Stimulated activated naive B cell treated with anti-CD40 and anti-IgM and Interleukin-4, amounts not matched to agents 10 μg/mL and 1 μg/mL and 100 μg/mL, for 72 hours (primary cell): ENCODE measurements around the gene YIF1B.

Experiments
- ATAC-seq, 2 donors: fragments of 150-1000 bp; cut with Tn5 transposase; replicated peaks; 2 replicates each; pipeline ENCODE4 v1.10.0; 2021; ENCODE audit warnings: moderate library complexity in 1 of 2
- DNase-seq: peaks from one replicate; pipeline ENCODE4 v3.0.0; 2021
- H3K27ac Mint-ChIP-seq: one replicate; pipeline ENCODE4 v1.8.0; 2022; ENCODE audit warnings: mild to moderate bottlenecking, mixed read lengths
- H3K27me3 Mint-ChIP-seq, 2 donors: one replicate each; pipeline ENCODE4 v1.8.0; 2022; ENCODE audit warnings: mixed read lengths in 2 of 2
- H3K36me3 Mint-ChIP-seq, 2 donors: one replicate each; pipeline ENCODE4 v1.8.0; 2022; ENCODE audit warnings: mixed read lengths in 2 of 2, mild to moderate bottlenecking in 1 of 2
- H3K4me1 Mint-ChIP-seq, 2 donors: one replicate each; pipeline ENCODE4 v1.8.0; 2022; ENCODE audit warnings: mixed read lengths in 2 of 2, mild to moderate bottlenecking in 1 of 2
- H3K4me3 Mint-ChIP-seq, 2 donors: one replicate each; pipeline ENCODE4 v1.8.0; 2022; ENCODE audit warnings: mild to moderate bottlenecking in 2 of 2, mixed read lengths in 2 of 2, moderate library complexity in 1 of 2
- H3K9me3 Mint-ChIP-seq, 2 donors: one replicate each; pipeline ENCODE4 v1.8.0; 2022; ENCODE audit warnings: mixed read lengths in 2 of 2, mild to moderate bottlenecking in 1 of 2

The YIF1B gene

DNA sequence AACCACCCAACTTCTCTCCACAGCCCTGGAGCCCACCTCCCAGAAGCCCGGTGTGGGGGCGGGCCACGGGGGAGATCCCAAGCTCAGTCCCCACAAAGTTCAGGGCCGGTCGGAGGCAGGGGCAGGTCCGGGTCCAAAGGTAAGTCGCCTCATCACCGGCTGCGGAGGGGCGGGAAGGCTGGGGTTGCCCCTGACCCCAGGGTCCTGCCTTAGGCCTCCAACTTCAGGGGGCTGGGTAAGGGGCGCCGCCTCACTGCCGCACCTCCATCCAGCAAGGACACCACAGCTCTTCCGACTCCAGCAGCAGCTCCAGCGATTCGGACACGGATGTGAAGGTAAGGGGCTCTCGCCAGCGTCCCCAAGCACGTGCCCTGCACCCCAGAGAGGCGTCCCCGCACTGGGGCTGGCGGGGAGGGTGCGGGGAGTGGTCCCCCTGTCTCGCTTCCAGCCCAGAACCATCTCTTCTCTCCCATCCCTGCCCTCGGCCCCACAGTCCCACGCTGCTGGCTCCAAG lies 11.3 kb downstream of the YIF1B start:
- Mint-ChIP-seq H3K4me3 (no peak overlapping the region), H3K9me3 (peaks cover 0 to 2% of the 10 kb centered on the region in 2 donors), H3K36me3 (peaks cover 34 to 38% of the 10 kb centered on the region in 2 donors), H3K27ac (no peak overlapping the region), H3K27me3 (no peaks in the 10 kb centered on the region), H3K4me1 (peaks cover 7 to 21% of the 10 kb centered on the region in 2 donors)
- no peak for DNase-seq
- ATAC-seq = no peak

DNA sequence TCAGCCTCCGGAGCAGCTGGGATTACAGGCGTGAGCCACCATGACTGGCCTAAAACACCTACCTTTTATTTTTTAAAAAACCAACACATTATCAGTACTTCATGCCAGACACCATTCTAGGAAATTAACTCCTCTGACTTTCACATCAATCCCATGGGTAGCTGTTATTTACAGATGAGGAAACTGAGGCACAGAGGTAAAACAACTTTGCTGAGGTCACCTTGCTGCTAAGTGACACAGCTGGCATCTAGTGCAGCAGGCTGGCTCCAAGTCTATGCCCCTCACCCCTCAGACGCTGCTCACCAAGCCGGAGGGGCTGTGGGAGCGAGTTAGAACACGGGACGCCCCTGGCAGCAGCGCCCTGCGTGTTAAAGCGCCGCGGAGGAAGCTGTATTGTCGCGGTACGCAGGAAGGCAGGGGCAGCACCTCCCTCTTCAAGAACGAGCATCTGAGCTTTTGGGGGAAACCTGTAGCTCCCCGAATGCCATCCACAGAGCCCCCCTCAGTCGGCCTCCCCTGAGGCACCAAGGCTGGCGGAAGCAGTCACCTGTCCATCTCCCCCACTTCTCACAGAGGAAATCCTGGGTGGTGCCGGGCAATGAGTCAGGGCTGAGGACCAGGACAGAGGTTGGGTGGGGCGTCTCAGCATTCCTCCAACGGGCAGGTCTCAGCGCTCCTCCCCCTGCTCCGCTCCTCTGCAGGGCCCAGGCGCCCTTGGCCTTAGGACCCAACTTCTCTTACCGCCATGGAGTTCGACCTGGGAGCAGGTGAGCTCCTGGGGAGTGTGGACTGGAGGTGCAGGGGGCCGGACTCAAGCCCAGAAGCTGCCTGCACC lies 12.0 kb downstream of the YIF1B start, which contains the start of gene C19orf33:
TSS of gene C19orf33 (plus strand) at position 735 of the 835 bp plus-strand sequence. CDS start at position 746, 11 bp downstream.
- Mint-ChIP-seq H3K4me1 (peaks cover 7 to 15% of the 10 kb centered on the region in 2 donors), H3K27me3 (no peaks in the 10 kb centered on the region), H3K9me3 (peaks cover 0 to 2% of the 10 kb centered on the region in 2 donors), H3K4me3 (no peak within 1 kb of the TSS), H3K27ac (no peak within 1 kb of the TSS), H3K36me3 (peaks cover 33 to 34% of the 10 kb centered on the region in 2 donors)
- DNase-seq = no peak
- ATAC-seq = peak in 1 of 2 donors; percentile 14

DNA sequence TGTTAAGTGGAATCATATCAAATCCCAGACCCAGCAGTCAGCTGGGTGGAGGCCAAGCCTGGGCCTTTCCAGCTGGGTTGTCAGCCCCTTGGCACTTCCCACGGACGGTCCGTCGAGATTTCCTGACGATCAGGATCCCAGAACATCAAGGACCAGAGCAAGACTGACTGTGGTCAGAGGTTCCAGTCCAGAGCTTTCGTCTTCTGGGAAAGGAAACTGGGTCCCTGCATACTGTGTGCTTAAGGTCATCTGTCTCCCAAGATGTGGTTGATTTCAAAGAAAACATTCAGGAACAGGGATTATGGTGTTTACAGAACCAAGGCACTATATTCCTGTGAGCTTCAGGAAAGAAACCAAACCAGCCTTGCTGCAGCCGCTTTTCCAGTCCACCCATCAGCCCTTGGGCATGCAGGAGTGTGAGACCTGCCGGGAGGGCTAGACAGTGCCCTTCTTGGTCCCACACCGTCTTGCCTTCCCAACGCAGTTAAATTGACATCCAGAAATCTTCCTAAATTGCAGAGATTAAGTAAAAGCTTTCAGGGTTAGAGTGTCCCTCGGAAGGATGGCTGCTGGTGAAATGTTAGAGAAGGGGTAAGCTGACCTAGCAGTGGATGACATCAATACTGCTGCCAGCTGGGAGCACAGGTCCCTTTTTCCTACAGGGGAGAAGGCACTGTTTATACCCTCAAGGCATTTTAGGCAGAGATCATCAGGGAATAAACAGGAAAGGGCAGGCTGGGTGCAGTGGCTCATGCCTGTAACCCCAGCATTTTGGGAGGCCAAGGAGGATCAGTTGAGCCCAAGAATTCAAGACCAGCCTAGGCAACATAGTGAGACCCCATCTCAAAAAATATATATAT lies 16.7 kb downstream of the YIF1B start:
- ATAC-seq = no peak

DNA sequence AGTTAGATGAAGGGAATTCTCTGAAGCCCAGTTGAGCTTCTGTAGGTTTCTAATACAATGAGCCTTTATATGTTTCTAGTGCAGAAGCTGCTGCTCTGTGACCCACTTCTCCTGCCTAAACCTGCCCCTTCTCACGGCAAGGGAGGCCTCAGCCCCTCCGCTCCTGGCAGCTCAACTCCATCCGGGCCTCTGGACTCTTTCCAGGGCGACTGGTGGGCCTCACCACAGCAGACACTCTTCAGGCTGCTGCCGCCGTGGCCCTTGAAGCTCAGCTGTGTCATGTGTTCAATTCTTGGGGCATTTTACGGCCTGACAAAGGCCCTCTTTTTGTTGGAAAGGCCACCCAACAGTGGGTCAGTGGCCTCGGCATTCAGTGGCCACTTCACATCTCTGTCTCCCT lies 21.7 kb downstream of the YIF1B start:
- Mint-ChIP-seq H3K4me1 (peaks cover 0 to 4% of the 10 kb centered on the region in 2 donors), H3K27ac (no peak overlapping the region), H3K36me3 (peaks cover 39 to 48% of the 10 kb centered on the region in 2 donors), H3K4me3 (no peak overlapping the region), H3K27me3 (no peaks in the 10 kb centered on the region), H3K9me3 (no peaks in the 10 kb centered on the region)
- DNase-seq (no peak), ATAC-seq (no peak)

More for the DNA sequence above, 16.7 kb downstream of the YIF1B start:
- Mint-ChIP-seq H3K4me3 (no peak overlapping the region), H3K36me3 (peaks cover 11 to 12% of the 10 kb centered on the region in 2 donors), H3K9me3 (peaks cover 0 to 2% of the 10 kb centered on the region in 2 donors), H3K4me1 (peaks cover 2 to 6% of the 10 kb centered on the region in 2 donors), H3K27me3 (no peaks in the 10 kb centered on the region), H3K27ac (peak overlapping the region; percentile 6)
- no peak for DNase-seq

DNA sequence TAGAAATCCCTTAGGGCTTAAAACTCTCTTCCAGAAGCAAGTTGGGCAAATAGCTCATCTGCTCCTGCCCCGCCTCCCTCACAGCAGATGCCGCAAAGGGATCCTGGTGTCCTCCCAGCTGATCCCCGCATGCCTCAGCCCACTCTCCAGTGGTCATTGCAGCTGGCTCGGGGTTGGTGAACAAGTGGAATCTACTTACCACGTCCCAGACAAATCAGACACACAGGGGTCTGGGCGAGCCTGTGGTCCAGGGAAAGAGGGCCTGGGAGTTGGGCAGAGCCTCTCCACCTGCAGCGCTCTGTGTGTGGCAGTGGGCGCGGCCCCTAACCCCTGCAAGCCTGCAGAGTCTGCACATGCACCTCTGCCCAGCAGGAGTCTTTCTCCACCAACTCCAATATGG lies 22.5 kb downstream of the YIF1B start:
- Mint-ChIP-seq H3K9me3 (no peaks in the 10 kb centered on the region), H3K4me3 (no peak overlapping the region)

DNA sequence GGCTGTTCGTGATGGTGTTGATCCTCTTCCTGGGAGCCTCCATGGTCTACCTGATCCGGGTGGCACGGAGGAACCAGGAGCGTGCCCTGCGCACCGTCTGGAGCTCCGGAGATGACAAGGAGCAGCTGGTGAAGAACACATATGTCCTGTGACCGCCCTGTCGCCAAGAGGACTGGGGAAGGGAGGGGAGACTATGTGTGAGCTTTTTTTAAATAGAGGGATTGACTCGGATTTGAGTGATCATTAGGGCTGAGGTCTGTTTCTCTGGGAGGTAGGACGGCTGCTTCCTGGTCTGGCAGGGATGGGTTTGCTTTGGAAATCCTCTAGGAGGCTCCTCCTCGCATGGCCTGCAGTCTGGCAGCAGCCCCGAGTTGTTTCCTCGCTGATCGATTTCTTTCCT lies 23.9 kb downstream of the YIF1B start:
- no peak for ATAC-seq
- H3K27me3 Mint-ChIP-seq = no peaks in the 10 kb centered on the region

More for the DNA sequence above, 22.5 kb downstream of the YIF1B start:
- DNase-seq = no peak
- ATAC-seq = no peak
- Mint-ChIP-seq H3K27me3 (no peaks in the 10 kb centered on the region), H3K36me3 (peaks cover 40 to 53% of the 10 kb centered on the region in 2 donors), H3K4me1 (peaks cover 0 to 4% of the 10 kb centered on the region in 2 donors), H3K27ac (peak overlapping the region; percentile 14)

DNA sequence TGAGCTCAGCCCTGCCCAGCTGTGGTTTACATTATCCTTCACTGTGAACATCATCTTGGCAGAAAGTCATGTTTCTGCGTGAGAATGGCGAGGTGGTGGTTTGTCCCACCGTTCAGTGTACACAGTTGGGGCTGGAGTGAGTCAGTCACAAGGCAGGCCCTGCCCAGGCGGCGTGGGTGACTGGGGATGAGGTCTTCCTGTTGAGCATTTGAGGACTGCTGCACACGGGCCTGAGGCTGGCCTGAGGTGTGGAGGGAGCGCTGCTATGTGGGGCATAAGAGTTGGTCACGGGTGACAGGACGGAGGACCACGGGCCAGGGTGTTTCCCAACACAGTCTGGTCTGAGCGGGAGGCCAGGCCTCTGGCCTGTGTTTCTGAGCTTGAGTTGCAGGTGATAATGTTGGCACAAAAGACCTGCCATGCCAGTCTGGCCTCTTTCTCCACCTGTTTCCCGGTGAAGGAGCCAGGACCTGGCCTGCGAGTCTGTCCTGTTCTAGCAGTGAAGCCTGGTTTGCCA lies 25.1 kb downstream of the YIF1B start:
- H3K4me1 Mint-ChIP-seq = peaks cover 10 to 14% of the 10 kb centered on the region in 2 donors
- no peak for ATAC-seq

More for the DNA sequence above, 23.9 kb downstream of the YIF1B start:
- Mint-ChIP-seq H3K36me3 (peaks cover 42 to 65% of the 10 kb centered on the region in 2 donors), H3K4me1 (peaks cover 4 to 8% of the 10 kb centered on the region in 2 donors), H3K27ac (no peak overlapping the region), H3K4me3 (no peak overlapping the region), H3K9me3 (no peaks in the 10 kb centered on the region)
- no peak for DNase-seq

DNA sequence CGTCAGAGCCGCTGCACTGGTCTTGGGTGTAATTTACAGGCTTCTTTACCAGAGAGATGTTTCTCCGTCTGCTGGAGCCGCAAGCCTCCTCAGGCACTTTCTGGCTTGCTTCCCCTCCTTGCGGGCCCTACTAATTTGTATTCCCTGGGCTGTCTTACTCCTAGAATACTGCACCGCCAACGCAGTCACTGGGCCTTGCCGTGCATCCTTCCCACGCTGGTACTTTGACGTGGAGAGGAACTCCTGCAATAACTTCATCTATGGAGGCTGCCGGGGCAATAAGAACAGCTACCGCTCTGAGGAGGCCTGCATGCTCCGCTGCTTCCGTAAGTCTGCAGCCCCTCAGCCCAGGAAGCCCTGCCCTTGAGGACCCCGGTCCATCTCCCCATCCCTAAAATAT lies 25.8 kb downstream of the YIF1B start:
- Mint-ChIP-seq H3K36me3 (peaks cover 51 to 75% of the 10 kb centered on the region in 2 donors), H3K4me3 (no peak overlapping the region), H3K4me1 (peaks cover 10 to 15% of the 10 kb centered on the region in 2 donors), H3K27ac (no peak overlapping the region), H3K27me3 (no peaks in the 10 kb centered on the region), H3K9me3 (no peaks in the 10 kb centered on the region)
- ATAC-seq = no peak
- DNase-seq = no peak

More for the DNA sequence above, 25.1 kb downstream of the YIF1B start:
- peaks cover 50 to 74% of the 10 kb centered on the region in 2 donors for H3K36me3 Mint-ChIP-seq
- no peaks in the 10 kb centered on the region for H3K9me3 Mint-ChIP-seq
- peak overlapping the region; percentile 51 for H3K27ac Mint-ChIP-seq
- DNase-seq = no peak
- no peaks in the 10 kb centered on the region for H3K27me3 Mint-ChIP-seq
- no peak overlapping the region for H3K4me3 Mint-ChIP-seq

DNA sequence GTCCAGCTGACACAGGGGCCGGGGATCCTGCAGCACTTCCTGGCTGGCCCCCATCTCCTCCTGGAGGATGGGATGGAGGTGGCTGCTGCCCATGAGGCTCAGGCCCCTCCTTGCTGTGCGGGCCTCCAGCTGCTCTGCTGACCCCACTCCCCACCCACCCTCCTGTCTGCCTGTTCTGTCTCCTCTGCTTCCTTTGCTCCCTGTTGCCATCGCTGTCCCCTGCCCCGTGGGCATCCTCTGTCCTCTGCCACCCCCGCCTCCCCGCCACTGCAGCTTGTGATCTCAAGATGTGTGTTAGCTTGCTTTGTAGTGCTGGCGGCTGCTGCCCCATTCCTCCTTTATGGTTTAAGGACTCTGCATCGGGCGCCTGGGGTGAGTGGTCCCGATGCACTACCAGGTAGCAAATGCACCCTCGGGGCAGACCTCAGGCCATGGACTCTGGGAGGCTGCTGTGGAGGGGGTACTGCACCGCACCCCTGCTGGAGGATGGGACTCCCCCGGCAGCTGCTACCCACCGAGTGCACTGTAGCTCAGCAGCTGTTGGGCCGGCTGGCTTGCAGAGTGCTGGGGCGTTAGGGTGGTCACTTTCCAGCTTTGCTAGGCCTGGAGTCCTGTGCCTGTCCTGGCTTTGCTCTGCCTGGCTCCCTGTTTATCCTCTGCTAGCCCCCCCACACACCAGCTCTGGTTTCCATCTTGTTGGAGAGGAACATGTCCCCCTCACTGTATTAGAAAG lies 27.5 kb downstream of the YIF1B start:
- Mint-ChIP-seq H3K36me3 (peaks cover 54 to 78% of the 10 kb centered on the region in 2 donors), H3K4me1 (peaks cover 17 to 32% of the 10 kb centered on the region in 2 donors), H3K4me3 (no peak overlapping the region), H3K27me3 (no peaks in the 10 kb centered on the region), H3K27ac (no peak overlapping the region), H3K9me3 (no peaks in the 10 kb centered on the region)
- ATAC-seq (no peak), DNase-seq (no peak)

DNA sequence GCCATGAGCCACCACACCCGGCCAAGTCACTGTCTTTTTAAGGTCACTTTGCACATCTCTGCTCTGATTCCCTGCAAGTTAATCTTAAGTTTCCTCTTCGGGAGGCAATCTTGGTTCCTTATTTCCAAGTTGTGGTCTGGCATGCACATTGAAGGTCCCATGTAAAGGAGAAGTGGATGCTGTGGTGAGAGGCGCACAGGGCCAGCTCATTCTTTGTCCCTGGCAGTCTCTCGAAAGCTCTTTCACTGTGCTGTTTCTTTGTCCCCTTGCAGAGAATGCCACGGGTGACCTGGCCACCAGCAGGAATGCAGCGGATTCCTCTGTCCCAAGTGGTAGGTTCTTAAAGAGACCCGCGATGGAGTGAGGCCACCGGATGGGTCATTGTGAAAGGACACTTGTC lies 28.1 kb downstream of the YIF1B start:
- no peak for DNase-seq
- peak; percentile 29 to 36 for ATAC-seq
- Mint-ChIP-seq H3K4me3 (no peak overlapping the region), H3K9me3 (no peaks in the 10 kb centered on the region), H3K27ac (peak overlapping the region; percentile 42), H3K27me3 (no peaks in the 10 kb centered on the region), H3K36me3 (peaks cover 55 to 79% of the 10 kb centered on the region in 2 donors), H3K4me1 (peaks cover 18 to 38% of the 10 kb centered on the region in 2 donors)

DNA sequence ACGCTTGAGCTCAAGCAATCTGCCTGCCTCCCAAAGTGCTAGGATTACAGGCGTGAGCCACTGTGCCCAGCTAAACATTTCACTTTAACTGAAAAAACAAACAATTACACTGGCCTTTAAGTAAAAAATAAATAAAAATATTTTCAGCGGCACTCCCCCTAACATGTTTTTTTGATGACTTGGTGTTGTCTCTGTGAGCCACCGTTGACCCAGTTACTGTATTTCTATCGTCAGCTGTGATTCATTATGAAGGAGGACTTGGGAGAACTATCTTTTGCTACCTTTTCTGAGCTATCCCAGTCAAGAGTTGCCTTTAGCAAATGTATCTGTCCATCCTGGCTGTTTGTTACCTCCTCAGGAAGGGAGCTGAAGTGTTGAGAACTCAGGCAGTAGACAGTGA lies 30.2 kb downstream of the YIF1B start:
- H3K27ac Mint-ChIP-seq = peak overlapping the region; percentile 67
- no peak overlapping the region for H3K4me3 Mint-ChIP-seq
- no peaks in the 10 kb centered on the region for H3K27me3 Mint-ChIP-seq
- H3K36me3 Mint-ChIP-seq = peaks cover 54 to 74% of the 10 kb centered on the region in 2 donors
- ATAC-seq (no peak), DNase-seq (no peak)
- peaks cover 29 to 58% of the 10 kb centered on the region in 2 donors for H3K4me1 Mint-ChIP-seq
- H3K9me3 Mint-ChIP-seq = no peaks in the 10 kb centered on the region

DNA sequence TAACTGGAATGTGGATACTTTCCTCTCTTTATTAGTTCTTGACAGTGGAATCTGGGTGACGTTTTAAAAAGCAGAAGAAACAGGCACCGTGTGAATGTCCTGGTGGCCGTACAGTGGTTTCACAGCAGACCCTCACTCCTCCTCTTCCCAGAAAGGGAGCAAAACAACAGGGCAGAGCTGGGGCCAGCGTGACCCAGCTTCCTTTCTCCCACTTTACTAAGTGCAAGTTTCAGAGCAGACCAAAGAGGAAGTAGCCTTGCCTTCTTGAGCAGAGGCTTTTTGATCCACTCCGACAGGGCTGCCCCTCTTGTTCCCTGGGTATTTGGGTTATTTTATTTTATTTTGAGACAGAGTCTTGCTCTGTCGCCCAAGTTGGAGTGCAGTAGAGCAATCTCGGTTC lies 31.3 kb downstream of the YIF1B start:
- DNase-seq (peak; percentile 13), ATAC-seq (peak; percentile 85 to 87)
- H3K36me3 Mint-ChIP-seq = peaks cover 47 to 73% of the 10 kb centered on the region in 2 donors
- peak overlapping the region; percentile 46 to 69 for H3K4me3 Mint-ChIP-seq
- H3K9me3 Mint-ChIP-seq = no peaks in the 10 kb centered on the region
- H3K27me3 Mint-ChIP-seq = no peaks in the 10 kb centered on the region
- H3K4me1 Mint-ChIP-seq = peaks cover 36 to 68% of the 10 kb centered on the region in 2 donors
- H3K27ac Mint-ChIP-seq = peak overlapping the region; percentile 95

DNA sequence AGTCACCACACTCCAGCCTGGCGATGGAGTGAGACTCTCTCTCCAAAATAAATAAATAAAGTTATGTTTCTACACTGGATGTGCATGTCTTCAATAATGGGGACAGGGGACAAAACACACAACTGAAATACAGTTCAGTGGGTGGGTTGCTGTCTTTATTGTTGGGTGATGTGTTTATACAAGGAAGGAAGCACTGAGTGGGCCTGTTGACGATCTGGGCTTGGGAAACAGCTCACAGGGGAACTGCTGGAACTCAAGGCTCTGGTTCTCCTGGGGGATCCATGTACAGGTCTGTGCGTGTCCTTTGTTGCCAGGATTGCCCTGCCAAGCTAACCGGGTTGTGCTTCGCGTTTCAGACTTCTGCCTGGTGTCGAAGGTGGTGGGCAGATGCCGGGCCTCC lies 32.5 kb downstream of the YIF1B start:
- Mint-ChIP-seq H3K36me3 (peaks cover 44 to 69% of the 10 kb centered on the region in 2 donors), H3K27ac (no peak overlapping the region)
- no peak for ATAC-seq

More for the DNA sequence above, 32.5 kb downstream of the YIF1B start:
- DNase-seq = no peak
- H3K4me3 Mint-ChIP-seq = no peak overlapping the region
- H3K4me1 Mint-ChIP-seq = peaks cover 36 to 72% of the 10 kb centered on the region in 2 donors
- H3K27me3 Mint-ChIP-seq = no peaks in the 10 kb centered on the region
- H3K9me3 Mint-ChIP-seq = no peaks in the 10 kb centered on the region
